GM19395 (cell line): ENCODE data around the gene LRRC9.
"Not testable (repeated sequence)": the region's sequence is repeated elsewhere in the genome, so short reads cannot be mapped to it uniquely, and the experiment has no call there.

Source experiments
- ATAC-seq: cut with Tn5 transposase; IDR thresholded peaks from one replicate; pipeline ENCODE4 v1.9.1; 2021; ENCODE audit warnings: mild to moderate bottlenecking, moderate library complexity; ENCODE audit not compliant: unreplicated experiment

Gene LRRC9

DNA sequence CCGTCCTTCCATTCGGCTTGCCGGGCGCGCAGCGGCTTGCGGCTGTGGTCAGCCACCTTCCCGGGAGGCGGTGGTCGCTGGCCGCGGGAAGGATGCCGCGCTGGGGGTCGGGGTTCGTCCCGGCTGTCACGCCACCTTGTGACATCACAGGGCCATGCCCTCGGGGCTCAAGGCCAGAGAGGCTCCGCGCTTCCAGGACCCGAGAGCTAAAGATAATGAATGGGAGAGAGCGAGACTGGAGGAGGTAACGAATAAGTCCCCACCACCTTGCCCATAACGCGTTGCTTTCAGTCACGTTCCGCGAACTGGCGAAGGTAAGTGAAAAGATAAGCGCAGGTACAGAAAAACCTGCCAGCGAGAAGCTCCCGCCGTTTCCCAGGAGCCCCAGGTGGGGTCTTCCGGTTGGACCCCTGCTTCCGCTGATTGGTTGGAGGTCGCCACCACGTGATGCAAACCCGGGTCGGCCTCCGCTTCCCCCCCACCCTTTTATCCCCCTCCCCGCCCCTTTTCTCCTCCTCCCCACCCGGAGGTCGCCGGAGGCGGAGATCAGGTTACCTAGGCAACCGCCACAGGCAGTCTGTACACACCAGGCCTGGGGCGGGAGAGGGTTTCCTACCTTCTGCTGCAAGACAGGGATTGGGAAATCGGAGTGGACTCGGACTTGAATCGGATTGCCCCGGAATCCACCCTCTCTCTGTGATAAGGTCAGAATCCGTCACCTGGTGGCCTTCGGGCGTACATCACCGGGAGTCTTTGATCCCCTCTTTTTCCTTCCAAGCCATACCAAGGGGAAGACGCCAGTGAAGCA is at the start of gene LRRC9:
Gene LRRC9, plus strand, starts transcription at position 575 of the 808 bp plus-strand sequence.
- ATAC-seq, result peak; percentile 24

- ATAC-seq, result peak; percentile 60
Measured at GRCh38 chr14:59870277-59871165, 49.4 kb upstream of the LRRC9 start, which contains the start of gene RTN1. TSS of gene RTN1 (minus strand) at chr14:59870776. CDS start at chr14:59870630, 146 bp downstream.

GRCh38 chr14:59871166-59871495 is 48.8 kb upstream of the LRRC9 start:
- ATAC-seq, result peak; percentile 29

DNA sequence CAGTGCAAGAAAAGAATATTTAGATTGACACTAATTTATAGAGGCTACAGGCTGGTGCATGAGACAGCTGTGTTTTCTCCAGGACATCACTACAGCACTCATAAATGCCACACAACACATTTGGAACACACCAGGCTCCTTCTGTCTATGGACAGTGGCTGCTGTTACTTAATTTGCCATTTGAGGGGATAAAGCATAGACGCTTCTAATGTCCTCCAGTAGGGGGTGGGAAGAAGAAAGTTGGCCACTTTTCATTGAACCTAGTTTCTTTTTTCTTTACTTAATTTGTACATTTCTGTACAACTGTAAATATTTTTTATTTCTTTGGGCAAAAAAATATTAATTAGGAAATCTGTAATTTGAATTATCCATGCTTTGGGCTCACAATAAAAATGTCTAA is 37.0 kb upstream of the LRRC9 start:
- no peak for ATAC-seq

DNA sequence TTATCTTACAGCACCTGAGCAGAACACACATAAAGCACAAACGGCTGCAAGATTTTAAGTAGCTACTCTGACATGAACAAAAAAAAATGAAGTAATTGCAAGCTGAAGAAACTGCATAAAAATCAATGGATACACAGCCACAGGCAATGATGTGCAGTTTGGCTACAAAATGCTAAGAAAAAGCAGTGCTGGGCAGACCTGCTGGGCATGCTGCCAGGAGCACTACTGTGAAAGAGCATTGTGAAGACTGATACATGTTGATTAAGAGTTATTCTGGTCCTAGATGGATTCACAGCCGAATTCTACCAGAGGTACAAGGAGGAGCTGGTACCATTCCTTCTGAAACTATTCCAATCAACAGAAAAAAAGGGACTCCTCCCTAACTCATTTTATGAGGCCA is 29.3 kb upstream of the LRRC9 start:
- no peak for ATAC-seq

DNA sequence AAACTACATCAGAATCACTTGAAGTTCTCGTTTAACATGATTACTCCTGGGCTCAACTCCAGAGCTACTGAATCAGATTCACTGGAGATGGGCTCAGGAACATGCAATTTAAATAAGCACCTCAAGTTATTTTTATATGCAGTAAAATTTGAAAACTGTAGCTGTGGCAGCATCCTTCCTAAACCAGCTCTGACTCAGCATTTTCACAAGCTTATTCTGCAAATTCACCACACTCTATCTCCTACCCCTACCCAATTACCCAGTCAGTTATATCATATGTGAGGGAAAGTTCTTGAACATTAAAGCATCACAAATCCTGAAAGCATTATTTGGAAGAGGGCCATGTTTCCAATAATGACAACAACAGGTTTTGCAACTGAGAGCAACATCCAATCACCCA is 24.2 kb upstream of the LRRC9 start:
- ATAC-seq, result no peak

GRCh38 chr14:59897757-59898383 is 22.1 kb upstream of the LRRC9 start:
- no peak for ATAC-seq

GRCh38 chr14:59900556-59900955 is 19.4 kb upstream of the LRRC9 start:
- ATAC-seq, result no peak

GRCh38 chr14:59904184-59904583 is 15.8 kb upstream of the LRRC9 start:
- no peak for ATAC-seq

DNA sequence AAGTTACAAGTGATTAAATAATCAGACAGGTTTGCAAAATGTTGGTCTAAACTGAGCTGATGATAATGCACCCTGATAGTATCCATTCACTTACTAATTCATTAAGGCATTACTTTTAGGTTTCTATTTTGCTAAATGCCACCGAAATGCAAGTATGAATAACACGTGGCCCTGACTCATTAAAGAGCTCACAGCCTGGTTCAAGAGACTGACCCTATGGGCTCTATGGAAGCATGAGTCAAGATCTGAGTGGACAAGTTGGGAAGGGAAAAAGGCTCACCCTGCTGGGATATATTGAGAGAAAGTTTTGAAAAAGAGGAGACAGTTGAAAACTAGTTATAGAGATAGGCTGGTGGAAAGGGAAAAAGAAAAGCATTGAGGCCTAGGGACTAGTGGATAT is 14.8 kb upstream of the LRRC9 start:
- ATAC-seq, result no peak

DNA sequence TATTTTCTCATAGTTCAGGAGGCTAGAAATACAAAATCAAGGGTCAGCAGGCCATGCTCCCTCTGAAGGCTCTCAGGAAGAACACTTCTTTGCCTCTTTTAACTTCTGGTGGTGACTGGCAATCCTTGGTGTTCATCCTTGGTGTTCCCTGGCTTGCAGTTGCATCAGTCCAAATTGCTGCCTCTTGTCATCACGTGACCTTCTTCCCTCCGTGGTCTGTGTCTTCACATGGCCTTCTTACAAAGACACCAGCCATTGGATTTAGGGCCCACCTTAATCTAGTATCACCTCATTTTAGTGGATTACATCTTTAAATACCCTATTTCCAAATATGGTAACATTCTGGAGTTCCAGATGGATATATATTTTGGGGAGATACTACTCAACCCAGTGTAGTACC is 7.5 kb upstream of the LRRC9 start:
- ATAC-seq, result no peak

GRCh38 chr14:59913187-59913586 is 6.8 kb upstream of the LRRC9 start:
- ATAC-seq, result no peak

DNA sequence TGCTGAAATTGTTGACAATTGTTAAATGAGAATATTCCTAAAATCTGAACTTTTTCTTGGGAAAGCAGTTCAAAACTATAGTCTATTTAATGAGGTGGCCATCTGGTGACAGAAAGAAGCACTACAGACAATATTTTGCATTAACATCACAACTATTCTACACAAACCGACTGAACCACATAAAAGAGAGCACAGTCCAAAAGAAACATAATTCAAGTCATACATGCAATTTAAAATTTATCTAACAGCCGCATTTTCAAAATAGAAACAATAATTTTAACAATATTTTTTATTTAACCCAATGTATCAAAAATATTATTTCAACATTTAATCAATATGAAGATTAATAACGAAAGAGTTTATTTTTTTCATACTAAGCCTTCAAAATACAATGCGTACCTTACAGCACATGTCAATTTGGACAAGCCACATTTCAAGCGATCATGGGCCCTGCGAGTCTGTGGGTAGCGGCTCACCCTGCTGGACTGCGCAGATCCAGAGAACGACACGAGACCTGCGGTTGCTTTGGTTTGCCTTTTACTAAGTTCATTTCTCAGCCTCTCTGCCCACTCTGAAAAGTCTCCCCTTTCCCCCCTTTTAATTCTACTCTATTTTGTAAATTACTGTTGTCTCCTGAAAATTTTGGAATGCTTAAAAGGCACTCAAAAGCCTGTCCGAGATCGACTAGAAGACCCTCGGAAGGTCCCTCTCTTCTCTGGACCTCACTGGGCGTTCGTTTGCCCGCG is 947 bp upstream of the LRRC9 start:
- ATAC-seq, result peak; percentile 67

DNA sequence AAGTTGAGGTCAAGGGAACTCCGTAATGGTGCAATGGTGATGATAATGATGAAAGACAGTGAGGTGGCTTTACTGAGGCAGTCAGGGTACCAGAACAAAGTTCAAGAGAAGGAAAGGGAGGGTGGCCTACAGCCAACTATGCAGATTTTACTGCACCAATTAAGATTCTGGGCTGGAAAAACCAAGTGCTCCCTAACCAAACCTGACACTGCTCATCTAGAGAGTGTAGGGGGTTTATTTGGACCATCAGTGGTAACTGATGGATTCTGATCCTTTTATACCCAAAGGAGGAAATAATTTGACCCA is 387 bp downstream of the LRRC9 start:
- ATAC-seq, result no peak

DNA sequence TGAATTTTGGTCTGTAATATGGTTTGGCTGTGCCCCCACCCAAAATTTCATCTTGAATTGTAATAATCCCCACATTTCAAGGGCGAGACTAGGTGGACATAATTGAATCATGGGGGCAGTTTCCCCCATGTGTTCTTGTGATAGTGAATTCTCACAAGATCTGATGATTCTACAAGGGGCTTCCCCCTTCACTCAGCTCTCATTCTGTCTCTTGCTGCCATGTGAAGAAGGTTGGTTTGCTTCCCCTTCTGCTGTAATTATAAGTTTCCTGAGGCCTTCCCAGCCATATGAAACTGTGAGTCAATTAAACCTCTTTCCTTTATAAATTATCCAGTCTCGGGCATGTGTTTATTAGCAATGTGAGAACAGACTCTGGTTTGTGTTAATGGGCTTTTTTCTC is 5.9 kb downstream of the LRRC9 start:
- ATAC-seq, result no peak

DNA sequence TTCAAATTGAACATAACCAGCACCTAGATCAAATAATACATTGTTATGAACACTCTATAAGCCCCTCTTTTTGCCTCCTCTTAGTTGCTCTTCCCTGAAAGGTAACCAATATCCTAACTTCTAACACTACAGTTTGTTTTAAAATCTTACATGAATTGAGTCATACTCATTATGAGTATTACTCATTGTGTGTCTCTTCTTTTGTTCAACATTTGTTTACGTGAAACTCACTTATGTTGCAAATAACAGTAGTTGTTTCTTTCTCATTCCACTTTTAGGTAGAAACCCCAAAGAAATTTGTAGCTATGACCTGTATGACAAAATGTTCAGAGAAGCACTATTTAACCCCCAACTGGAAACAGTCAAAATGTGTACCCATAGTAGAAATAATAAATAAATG is 6.6 kb downstream of the LRRC9 start:
- ATAC-seq, result peak; percentile 64

DNA sequence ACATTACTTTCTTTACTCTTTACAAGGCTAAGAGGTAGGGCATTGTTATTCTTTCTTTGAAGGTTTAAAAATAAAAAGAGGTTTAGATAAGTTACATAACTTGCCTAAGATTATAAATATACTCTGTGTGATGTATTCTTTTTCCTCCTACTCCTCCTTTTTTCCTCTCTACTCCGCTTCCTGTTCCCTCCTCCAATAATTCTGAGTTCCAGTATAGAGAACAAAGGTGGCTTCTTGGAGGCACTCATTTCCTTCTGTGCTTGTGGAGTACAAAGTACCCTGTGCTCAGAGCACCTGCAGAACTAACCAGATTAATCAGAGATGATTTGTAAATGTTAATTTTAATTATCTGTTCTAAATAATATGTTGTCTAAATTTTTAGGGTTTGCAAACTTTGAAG is 11.3 kb downstream of the LRRC9 start:
- no peak for ATAC-seq

DNA sequence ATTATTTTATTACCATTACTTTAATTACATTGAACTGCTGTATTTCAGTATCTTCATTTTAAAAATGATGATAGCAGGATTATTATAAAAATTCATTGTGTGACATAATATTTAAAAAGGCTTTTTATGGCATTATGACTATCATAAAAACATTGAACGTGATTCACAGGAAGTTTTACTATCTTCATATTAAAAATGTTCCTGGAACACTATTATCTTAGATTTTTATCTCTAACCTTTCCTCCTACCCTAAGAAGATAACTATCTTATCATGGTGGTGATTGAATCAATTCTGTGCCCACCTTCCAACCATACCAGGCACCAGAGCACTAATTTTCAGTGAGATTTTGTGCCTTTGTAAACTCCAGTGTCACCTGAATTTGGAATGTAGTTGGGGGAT is 16.2 kb downstream of the LRRC9 start:
- no peak for ATAC-seq

DNA sequence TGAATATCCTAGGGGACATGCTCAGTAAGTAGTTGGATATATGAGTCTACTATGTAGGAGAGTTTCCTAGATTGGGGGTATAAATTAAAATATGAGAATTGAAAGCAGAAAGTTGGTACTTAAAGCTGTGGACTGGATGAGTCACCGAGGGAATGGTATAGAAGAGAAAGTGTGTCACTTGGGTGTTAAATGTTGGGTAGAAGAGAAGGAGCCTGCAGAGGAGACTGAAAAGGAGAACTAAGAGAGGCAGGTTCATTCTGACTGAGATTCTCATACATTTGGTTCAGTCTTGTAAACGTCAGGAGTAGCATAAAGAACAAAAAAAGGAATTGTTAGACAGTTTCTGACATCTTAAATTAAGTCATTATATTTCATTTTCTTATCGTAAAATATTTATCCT is 19.9 kb downstream of the LRRC9 start:
- ATAC-seq, result peak; percentile 87

DNA sequence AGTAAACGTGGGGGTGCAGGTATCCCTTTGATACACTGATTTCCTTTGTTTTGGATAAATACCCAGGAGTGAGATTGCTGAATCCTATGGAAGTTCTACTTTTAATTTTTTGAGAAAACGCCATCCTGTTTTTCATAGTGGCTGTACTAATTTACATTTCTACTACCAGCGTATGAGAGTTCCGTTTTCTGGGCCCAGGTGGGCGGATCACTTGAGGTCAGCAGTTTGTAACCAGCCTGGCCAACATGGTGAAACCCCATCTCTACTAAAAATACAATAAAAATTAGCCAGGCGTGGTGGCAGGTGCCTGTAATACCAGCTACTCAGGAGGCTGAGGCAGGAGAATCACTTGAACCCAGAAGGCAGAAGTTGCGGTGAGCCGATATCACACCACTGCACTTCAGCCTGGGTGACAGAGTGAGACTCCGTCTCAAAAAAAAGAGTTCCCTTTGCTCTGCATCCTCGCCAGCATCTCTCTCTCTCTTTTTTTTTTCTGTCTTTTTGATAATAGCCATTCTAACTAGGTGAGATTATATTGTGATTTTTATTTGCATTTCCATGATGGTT is 22.4 kb downstream of the LRRC9 start:
- ATAC-seq, result not testable (repeated sequence)

DNA sequence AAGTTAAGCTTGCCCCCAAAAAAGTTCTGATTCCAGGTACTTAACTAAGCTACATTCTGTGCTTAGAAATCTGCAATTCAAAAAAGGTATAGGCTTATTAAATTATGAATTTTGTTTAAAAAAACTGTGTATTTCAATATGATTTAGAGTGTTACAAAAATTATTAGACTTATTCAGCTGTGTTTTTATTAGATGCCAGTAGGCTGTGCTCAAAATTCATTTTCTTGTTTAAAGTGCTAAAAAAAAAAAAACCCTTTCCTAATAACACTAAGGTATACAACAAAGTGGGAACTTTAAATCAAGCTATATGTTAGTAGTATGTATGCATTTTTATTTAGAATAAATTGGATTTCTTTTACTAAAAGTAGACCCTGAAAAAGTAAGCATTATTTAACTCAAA is 25.0 kb downstream of the LRRC9 start:
- no peak for ATAC-seq
